Measurements from ENCODE around the gene GLRA3.
"Not testable (repeated sequence)": the region's sequence is repeated elsewhere in the genome, so short reads cannot be mapped to it uniquely, and the experiment has no call there.

DNA sequence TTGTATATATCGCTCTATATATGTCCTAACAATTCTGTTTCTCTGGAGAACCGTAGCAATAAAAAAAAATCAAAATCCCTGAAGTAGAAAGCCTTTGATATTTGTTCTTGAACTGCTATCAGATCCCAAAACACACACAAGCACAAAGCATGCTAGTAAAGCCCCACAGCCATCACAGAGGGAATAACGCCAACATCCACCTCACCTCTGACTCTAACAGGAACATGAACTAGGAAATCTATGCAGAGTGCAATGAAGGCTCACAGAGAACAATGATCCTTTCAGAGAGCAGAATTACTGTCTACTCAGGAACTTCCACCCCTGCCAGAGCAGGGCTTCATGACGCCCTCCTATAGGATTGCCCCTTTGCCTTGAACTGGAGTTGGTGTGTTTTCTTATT is 44.1 kb upstream of the GLRA3 start:
- TF ChIP-seq CTCF, POLR2A (IDR thresholded peaks at IDR 0.05): not testable (repeated sequence)

Measured in lower leg skin (tissue), 3 donors.